ENCODE data around the gene ZNF423. TPM values are rescaled to one million over a fixed set of nuclear protein-coding genes. Genes with fewer than 3 reads are reported as not detected.

Gene ZNF423
- total RNA-seq, 1 experiment from 2014 or later: 0.49 TPM

GRCh38 chr16:49542391-49542891, 313.5 kb downstream of the ZNF423 start:
- POLR2A ChIA-PET: no interaction called here
- BruUV-seq (replicated peaks): no TSS peak
- no peak overlapping the region for H3K27ac ChIP-seq (ENCODE audit: low read length)
- CTCF ChIA-PET: no interaction called here
- intact Hi-C loops (cut with micrococcal nuclease; ENCODE audit: unreplicated experiment) (no loop called here), in situ Hi-C loops (cut with HindIII; ENCODE audit: low pct_unique_long_range_greater_than_20kb, low sequenced_read_pairs) (no loop called here)
- ATAC-seq (no peak), DNase-seq (ENCODE audit: low read depth, low spot score) (no peak)
- no peaks in the 10 kb centered on the region for H3K36me3 ChIP-seq (ENCODE audit: control insufficient read depth, insufficient read depth, low read length)
- TF ChIP-seq CTCF (IDR thresholded peaks at IDR 0.05) (no peak), SIN3A (IDR thresholded peaks at IDR 0.05; ENCODE audit: borderline replicate concordance, insufficient read depth, low read depth, low read length) (no peak), REST (IDR thresholded peaks at IDR 0.05; ENCODE audit: insufficient read depth in 1 of 2, low read depth in 2 of 2, low read length in 1 of 2) (no peak), TCF7L2 (IDR thresholded peaks at IDR 0.05; ENCODE audit: low read depth, low read length) (no peak), POLR2AphosphoS5 (IDR thresholded peaks at IDR 0.05; ENCODE audit: low read depth, low read length) (no peak)
- no peaks in the 10 kb centered on the region for H3K27me3 ChIP-seq (ENCODE audit: control insufficient read depth, insufficient read depth, low read length)
- no peaks in the 10 kb centered on the region for H3K4me1 ChIP-seq (ENCODE audit: control insufficient read depth, insufficient read depth, low read length)
- no peak overlapping the region for H3K4me3 ChIP-seq (ENCODE audit: low read depth in 2 of 2, low read length in 2 of 2)
- H3K9me3 ChIP-seq (ENCODE audit: control insufficient read depth, insufficient read depth, low read depth, low read length): no peaks in the 10 kb centered on the region

GRCh38 chr16:49540836-49541235, 315.1 kb downstream of the ZNF423 start:
- in situ Hi-C loops (cut with HindIII; ENCODE audit: low pct_unique_long_range_greater_than_20kb, low sequenced_read_pairs) (no loop called here), intact Hi-C loops (cut with micrococcal nuclease; ENCODE audit: unreplicated experiment) (no loop called here)
- Histone ChIP-seq H3K27me3 (ENCODE audit: control insufficient read depth, insufficient read depth, low read length) (no peaks in the 10 kb centered on the region), H3K36me3 (ENCODE audit: control insufficient read depth, insufficient read depth, low read length) (no peaks in the 10 kb centered on the region), H3K27ac (ENCODE audit: low read length) (no peak overlapping the region), H3K4me3 (ENCODE audit: low read depth in 2 of 2, low read length in 2 of 2) (no peak overlapping the region), H3K9me3 (ENCODE audit: control insufficient read depth, insufficient read depth, low read depth, low read length) (no peaks in the 10 kb centered on the region), H3K4me1 (ENCODE audit: control insufficient read depth, insufficient read depth, low read length) (no peaks in the 10 kb centered on the region)
- CTCF ChIA-PET: no interaction called here
- TF ChIP-seq SIN3A (IDR thresholded peaks at IDR 0.05; ENCODE audit: borderline replicate concordance, insufficient read depth, low read depth, low read length): no peak
- no peak for TF ChIP-seq REST (IDR thresholded peaks at IDR 0.05; ENCODE audit: insufficient read depth in 1 of 2, low read depth in 2 of 2, low read length in 1 of 2)
- TF ChIP-seq POLR2AphosphoS5 (IDR thresholded peaks at IDR 0.05; ENCODE audit: low read depth, low read length): no peak
- no peak for TF ChIP-seq TCF7L2 (IDR thresholded peaks at IDR 0.05; ENCODE audit: low read depth, low read length)
- TF ChIP-seq CTCF (IDR thresholded peaks at IDR 0.05): no peak
- DNase-seq (ENCODE audit: low read depth, low spot score): no peak
- no peak for ATAC-seq
- no TSS peak for BruUV-seq (replicated peaks)
- POLR2A ChIA-PET: no interaction called here
